Spleen (tissue), 7 donors: Measurements from ENCODE around the gene FITM2.

Experiments
- POLR2A ChIP-seq, 3 donors: fragments of 450-650 bp; IDR thresholded peaks; one replicate each; pipeline ENCODE4 v1.5.1; 2017; ENCODE audit warnings: antibody characterized with exemption in 3 of 3, mild to moderate bottlenecking in 1 of 3
- POLR2AphosphoS5 ChIP-seq, 3 donors: sonication (generic); formaldehyde crosslinking; IDR thresholded peaks; one replicate each; pipeline ENCODE4 v1.5.1; 2017; ENCODE audit warnings: antibody characterized with exemption in 3 of 3
- TF ChIP-seq, protein P1 (sequence below), 11 experiments: fragments of 200-600 bp in 7 of 11; fragments of 450-650 bp in 4 of 11; sonication (generic) in 4 of 11; IDR thresholded peaks in 8 of 11; conservative IDR thresholded peaks in 3 of 11; 1 replicate in 7 of 11; 2 replicates in 4 of 11; pipeline versions ENCODE4 v1.4.0 to v1.8.0; 2016 to 2021; ENCODE audit warnings: antibody characterized with exemption in 11 of 11, inconsistent platforms in 4 of 11, mild to moderate bottlenecking in 1 of 11
- donor health status: DM: no; HTN: no; CAD: no; lungs with moderate emphysema.
- donor health status: DM: no; HTN: no; CAD: no.
- donor health status: DM: no; HTN: no; CAD: no.

- TF ChIP-seq, protein P1, sequence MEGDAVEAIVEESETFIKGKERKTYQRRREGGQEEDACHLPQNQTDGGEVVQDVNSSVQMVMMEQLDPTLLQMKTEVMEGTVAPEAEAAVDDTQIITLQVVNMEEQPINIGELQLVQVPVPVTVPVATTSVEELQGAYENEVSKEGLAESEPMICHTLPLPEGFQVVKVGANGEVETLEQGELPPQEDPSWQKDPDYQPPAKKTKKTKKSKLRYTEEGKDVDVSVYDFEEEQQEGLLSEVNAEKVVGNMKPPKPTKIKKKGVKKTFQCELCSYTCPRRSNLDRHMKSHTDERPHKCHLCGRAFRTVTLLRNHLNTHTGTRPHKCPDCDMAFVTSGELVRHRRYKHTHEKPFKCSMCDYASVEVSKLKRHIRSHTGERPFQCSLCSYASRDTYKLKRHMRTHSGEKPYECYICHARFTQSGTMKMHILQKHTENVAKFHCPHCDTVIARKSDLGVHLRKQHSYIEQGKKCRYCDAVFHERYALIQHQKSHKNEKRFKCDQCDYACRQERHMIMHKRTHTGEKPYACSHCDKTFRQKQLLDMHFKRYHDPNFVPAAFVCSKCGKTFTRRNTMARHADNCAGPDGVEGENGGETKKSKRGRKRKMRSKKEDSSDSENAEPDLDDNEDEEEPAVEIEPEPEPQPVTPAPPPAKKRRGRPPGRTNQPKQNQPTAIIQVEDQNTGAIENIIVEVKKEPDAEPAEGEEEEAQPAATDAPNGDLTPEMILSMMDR (IDR thresholded peaks at IDR 0.05 in 8 of 11, conservative IDR thresholded peaks at IDR 0.05 in 3 of 11) = no peak
- no peak for TF ChIP-seq POLR2A (IDR thresholded peaks at IDR 0.05)
- no peak for TF ChIP-seq POLR2AphosphoS5 (IDR thresholded peaks at IDR 0.05)
Observed at GRCh38 chr20:44268802-44269201, 42.2 kb downstream of the FITM2 start.
